GM23338 (cell line): ENCODE data around the gene CHIC2.

ENCODE experiments used
- CREB1 ChIP-seq: fragments of 250-450 bp; sonication (Bioruptor Pico); IDR thresholded peaks from 2 replicates; pipeline ENCODE4 v1.5.0; 2020; ENCODE audit warnings: low read depth, mild to moderate bottlenecking, moderate library complexity
- EZH2 ChIP-seq: fragments of 200-600 bp; sonication (generic); IDR thresholded peaks from one replicate; pipeline ENCODE4 v1.8.0; 2017; ENCODE audit warnings: antibody characterized with exemption, mild to moderate bottlenecking, low read depth; ENCODE audit not compliant: unreplicated experiment
- EZH2phosphoT487 ChIP-seq: fragments of 200-600 bp; sonication (generic); IDR thresholded peaks from one replicate; pipeline ENCODE4 v1.8.1; 2018; ENCODE audit warnings: antibody characterized with exemption; ENCODE audit not compliant: unreplicated experiment
- JUNB ChIP-seq: IDR thresholded peaks from one replicate; pipeline ENCODE4 v1.6.1; 2016; ENCODE audit warnings: antibody characterized with exemption; ENCODE audit not compliant: unreplicated experiment
- POLR2AphosphoS5 ChIP-seq: IDR thresholded peaks from 2 replicates; pipeline ENCODE4 v1.6.1; 2016; ENCODE audit warnings: antibody characterized with exemption, low read depth
- REST ChIP-seq: IDR thresholded peaks from one replicate; pipeline ENCODE4 v1.6.1; 2018; ENCODE audit warnings: antibody characterized with exemption; ENCODE audit not compliant: unreplicated experiment
- STAT1 ChIP-seq: IDR thresholded peaks from one replicate; pipeline ENCODE4 v1.6.1; 2016; ENCODE audit warnings: antibody characterized with exemption; ENCODE audit not compliant: unreplicated experiment
- ZNF114 ChIP-seq: fragments of 250-450 bp; sonication (Bioruptor Pico); IDR thresholded peaks from 2 replicates; pipeline ENCODE4 v1.5.0; 2020; ENCODE audit warnings: mild to moderate bottlenecking, moderate library complexity
- ZNF331 ChIP-seq: fragments of 250-450 bp; sonication (Bioruptor Pico); IDR thresholded peaks from 2 replicates; pipeline ENCODE4 v1.5.0; 2020; ENCODE audit warnings: low read depth, mild to moderate bottlenecking, moderate library complexity
- TF ChIP-seq, protein P1 (sequence below), 2 experiments: fragments of 200-600 bp in 1 of 2; sonication (generic) in 1 of 2; conservative IDR thresholded peaks; 2 replicates each; pipeline versions ENCODE4 v1.5.1 to v1.6.1; 2016 to 2017; ENCODE audit warnings: antibody characterized with exemption in 2 of 2, low read depth in 2 of 2, mild to moderate bottlenecking in 2 of 2, moderate library complexity in 1 of 2
- TF ChIP-seq, protein P2 (sequence below): IDR thresholded peaks from 2 replicates; pipeline ENCODE4 v1.6.1; 2016; ENCODE audit warnings: antibody characterized with exemption

DNA sequence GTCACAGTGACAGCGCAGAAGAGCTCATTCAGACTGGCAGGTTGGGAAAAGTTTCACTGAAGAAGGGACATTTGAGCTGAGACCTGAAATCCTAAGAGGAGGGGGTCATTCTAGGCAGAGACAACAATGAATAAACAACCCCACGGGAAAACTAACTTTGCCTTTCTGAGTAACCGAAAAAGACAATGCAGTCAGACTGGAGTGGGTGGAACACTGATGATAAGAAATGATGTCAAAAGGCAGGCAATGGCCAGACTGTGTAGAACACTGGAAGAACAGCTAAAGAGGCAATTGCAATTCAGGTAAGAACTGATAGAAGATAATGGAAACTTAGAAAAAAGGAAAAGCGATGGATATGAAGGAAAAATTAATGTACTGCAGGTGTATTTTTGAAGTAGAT lies 73.8 kb downstream of the CHIC2 start:
- TF ChIP-seq, protein P1, sequence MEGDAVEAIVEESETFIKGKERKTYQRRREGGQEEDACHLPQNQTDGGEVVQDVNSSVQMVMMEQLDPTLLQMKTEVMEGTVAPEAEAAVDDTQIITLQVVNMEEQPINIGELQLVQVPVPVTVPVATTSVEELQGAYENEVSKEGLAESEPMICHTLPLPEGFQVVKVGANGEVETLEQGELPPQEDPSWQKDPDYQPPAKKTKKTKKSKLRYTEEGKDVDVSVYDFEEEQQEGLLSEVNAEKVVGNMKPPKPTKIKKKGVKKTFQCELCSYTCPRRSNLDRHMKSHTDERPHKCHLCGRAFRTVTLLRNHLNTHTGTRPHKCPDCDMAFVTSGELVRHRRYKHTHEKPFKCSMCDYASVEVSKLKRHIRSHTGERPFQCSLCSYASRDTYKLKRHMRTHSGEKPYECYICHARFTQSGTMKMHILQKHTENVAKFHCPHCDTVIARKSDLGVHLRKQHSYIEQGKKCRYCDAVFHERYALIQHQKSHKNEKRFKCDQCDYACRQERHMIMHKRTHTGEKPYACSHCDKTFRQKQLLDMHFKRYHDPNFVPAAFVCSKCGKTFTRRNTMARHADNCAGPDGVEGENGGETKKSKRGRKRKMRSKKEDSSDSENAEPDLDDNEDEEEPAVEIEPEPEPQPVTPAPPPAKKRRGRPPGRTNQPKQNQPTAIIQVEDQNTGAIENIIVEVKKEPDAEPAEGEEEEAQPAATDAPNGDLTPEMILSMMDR (conservative IDR thresholded peaks at IDR 0.05; ENCODE audit: low read depth in 2 of 2), result no peak
- TF ChIP-seq ZNF114 (CRISPR knock-in tag), result no peak
- TF ChIP-seq EZH2phosphoT487, result no peak
- TF ChIP-seq POLR2AphosphoS5, result no peak
- no peak for TF ChIP-seq EZH2
- no peak for TF ChIP-seq JUNB
- TF ChIP-seq ZNF331 (CRISPR knock-in tag), result no peak
- no peak for TF ChIP-seq REST
- no peak for TF ChIP-seq CREB1 (CRISPR knock-in tag)
- TF ChIP-seq STAT1, result no peak
- TF ChIP-seq, protein P2, sequence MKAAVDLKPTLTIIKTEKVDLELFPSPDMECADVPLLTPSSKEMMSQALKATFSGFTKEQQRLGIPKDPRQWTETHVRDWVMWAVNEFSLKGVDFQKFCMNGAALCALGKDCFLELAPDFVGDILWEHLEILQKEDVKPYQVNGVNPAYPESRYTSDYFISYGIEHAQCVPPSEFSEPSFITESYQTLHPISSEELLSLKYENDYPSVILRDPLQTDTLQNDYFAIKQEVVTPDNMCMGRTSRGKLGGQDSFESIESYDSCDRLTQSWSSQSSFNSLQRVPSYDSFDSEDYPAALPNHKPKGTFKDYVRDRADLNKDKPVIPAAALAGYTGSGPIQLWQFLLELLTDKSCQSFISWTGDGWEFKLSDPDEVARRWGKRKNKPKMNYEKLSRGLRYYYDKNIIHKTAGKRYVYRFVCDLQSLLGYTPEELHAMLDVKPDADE, result no peak
